K562 (cell line): ENCODE measurements around the gene FADS1. TPM values are rescaled to one million over a fixed set of nuclear protein-coding genes. Genes with fewer than 3 reads are reported as not detected.

ENCODE experiments used
- CGGBP1 ChIP-seq: fragments of 250-450 bp; sonication (Bioruptor Pico); IDR thresholded peaks from 2 replicates; pipeline ENCODE4 v1.9.0; 2021; ENCODE audit warnings: mild to moderate bottlenecking
- ETS2 ChIP-seq: IDR thresholded peaks from 2 replicates; pipeline ENCODE4 v1.6.1; 2016; ENCODE audit warnings: borderline replicate concordance, missing genetic modification characterization, mild to moderate bottlenecking, moderate library complexity, missing compliant biosample characterization; ENCODE audit not compliant: poor library complexity, severe bottlenecking
- ETV5 ChIP-seq: sonication (generic); formaldehyde crosslinking; IDR thresholded peaks from 2 replicates; pipeline ENCODE4 v1.4.0; 2020; ENCODE audit warnings: low read depth, mild to moderate bottlenecking, missing genetic modification reagents
- FIP1L1 ChIP-seq: fragments of 200-400 bp; formaldehyde crosslinking; IDR thresholded peaks from 2 replicates; pipeline ENCODE4 v1.6.1; 2018; ENCODE audit warnings: mild to moderate bottlenecking, low read depth, low read length; ENCODE audit not compliant: poor library complexity, severe bottlenecking
- GABPB1 ChIP-seq: sonication (generic); formaldehyde crosslinking; IDR thresholded peaks from 2 replicates; pipeline ENCODE4 v1.8.0; 2022; ENCODE audit warnings: mild to moderate bottlenecking, missing genetic modification reagents
- HNRNPL ChIP-seq: fragments of 200-400 bp; formaldehyde crosslinking; IDR thresholded peaks from 2 replicates; pipeline ENCODE4 v1.6.1; 2017; ENCODE audit warnings: low read depth, mild to moderate bottlenecking, low read length
- HNRNPLL ChIP-seq: fragments of 200-400 bp; formaldehyde crosslinking; IDR thresholded peaks from 2 replicates; pipeline ENCODE4 v1.6.1; 2017; ENCODE audit warnings: low read length, low read depth, mild to moderate bottlenecking; ENCODE audit not compliant: poor library complexity, severe bottlenecking
- HOMEZ ChIP-seq: fragments of 250-450 bp; sonication (Bioruptor Pico); IDR thresholded peaks from 2 replicates; pipeline ENCODE4 v1.4.0; 2020; ENCODE audit warnings: mild to moderate bottlenecking, moderate library complexity
- KAT7 ChIP-seq: sonication (generic); formaldehyde crosslinking; IDR thresholded peaks from 2 replicates; pipeline ENCODE4 v1.8.0; 2022; ENCODE audit warnings: missing genetic modification reagents, mild to moderate bottlenecking, borderline replicate concordance
- PRPF4 ChIP-seq: fragments of 200-400 bp; formaldehyde crosslinking; IDR thresholded peaks from one replicate; pipeline ENCODE4 v1.6.1; 2017; ENCODE audit warnings: low read length, low read depth, mild to moderate bottlenecking; ENCODE audit not compliant: insufficient read depth, poor library complexity, severe bottlenecking
- PTTG1 ChIP-seq: fragments of 450-650 bp; IDR thresholded peaks from 2 replicates; pipeline ENCODE4 v1.6.1; 2016; ENCODE audit warnings: low read depth, mild to moderate bottlenecking, missing genetic modification characterization, missing compliant biosample characterization
- RBM25 ChIP-seq: fragments of 200-400 bp; formaldehyde crosslinking; IDR thresholded peaks from 2 replicates; pipeline ENCODE4 v1.6.1; 2018; ENCODE audit warnings: low read length, low read depth, moderate library complexity; ENCODE audit not compliant: severe bottlenecking
- RCOR1 ChIP-seq, 2 experiments: IDR thresholded peaks; 2 replicates each; pipeline ENCODE4 v1.6.1; 2012; ENCODE audit warnings: low read depth in 2 of 2, low read length in 2 of 2, borderline replicate concordance in 1 of 2, improper control_type of control experiment in 1 of 2
- SAP30 ChIP-seq: fragments of 200-600 bp; sonication (generic); IDR thresholded peaks from 2 replicates; pipeline ENCODE4 v1.6.1; 2012; ENCODE audit warnings: borderline replicate concordance, low read depth, mild to moderate bottlenecking, moderate library complexity, low read length, control low read depth, inconsistent platforms; ENCODE audit not compliant: insufficient read depth, poor library complexity, severe bottlenecking
- SOX6 ChIP-seq: fragments of 450-650 bp; IDR thresholded peaks from 2 replicates; pipeline ENCODE4 v1.6.1; 2014; ENCODE audit warnings: mild to moderate bottlenecking
- TCF7 ChIP-seq: sonication (generic); IDR thresholded peaks from 2 replicates; pipeline ENCODE4 v1.6.1; 2016; ENCODE audit warnings: antibody characterized with exemption, borderline replicate concordance
- TCF7L2 ChIP-seq: fragments of 150-350 bp; IDR thresholded peaks from 2 replicates; pipeline ENCODE4 v1.6.1; 2016; ENCODE audit warnings: low read depth, mild to moderate bottlenecking, low read length, moderate library complexity
- TCFL5 ChIP-seq: fragments of 250-450 bp; sonication (Bioruptor Pico); conservative IDR thresholded peaks from 2 replicates; pipeline ENCODE4 v1.6.1; 2021; ENCODE audit warnings: mild to moderate bottlenecking, moderate library complexity, matching md5 sums
- TEAD1 ChIP-seq, 2 experiments: fragments of 450-650 bp in 1 of 2; sonication (generic) in 1 of 2; formaldehyde crosslinking; IDR thresholded peaks; 2 replicates each; pipeline versions ENCODE4 v1.4.0 to v1.8.0; 2020 to 2022; ENCODE audit warnings: mild to moderate bottlenecking in 2 of 2, missing genetic modification reagents in 1 of 2
- ZBTB49 ChIP-seq: sonication (generic); formaldehyde crosslinking; IDR thresholded peaks from 2 replicates; pipeline ENCODE4 v1.8.0; 2022; ENCODE audit warnings: missing genetic modification reagents, mild to moderate bottlenecking, borderline replicate concordance
- ZBTB7A ChIP-seq: IDR thresholded peaks from 2 replicates; pipeline ENCODE4 v1.6.1; 2011; ENCODE audit warnings: low read depth, mild to moderate bottlenecking, low read length, moderate library complexity, borderline replicate concordance; ENCODE audit not compliant: control insufficient read depth
- ZNF175 ChIP-seq: fragments of 200-800 bp; sonication (Bioruptor generic); IDR thresholded peaks from 2 replicates; pipeline ENCODE4 v1.6.1; 2016; ENCODE audit warnings: low read depth, mild to moderate bottlenecking, missing genetic modification characterization, missing compliant biosample characterization
- polyA plus RNA-seq, 8 experiments: library from polyadenylated mRNA; depleted of rRNA in 4 of 8; stranded (reverse) in 5 of 8; unstranded in 3 of 8; fragments of >200 nt; fragmentation: Nextera tagmentation in 2 of 8; fragmentation: Illumina TruSeq in 1 of 8; extraction: Ambion mirVana in 2 of 8; extraction: Trizol in 1 of 8; gene quantifications; 2 replicates each; pipeline versions ENCODE4 v1.2.1 to v1.2.3, GENCODE V29; 2011 to 2014; ENCODE audit warnings: inconsistent platforms in 1 of 8, missing spikeins in 1 of 8
- total RNA-seq, 7 experiments: library from RNA; depleted of rRNA in 6 of 7; stranded (reverse); fragments of >200 nt in 6 of 7; fragmentation: Illumina TruSeq in 2 of 7; extraction: Trizol in 2 of 7; gene quantifications; 2 replicates each; pipeline versions ENCODE4 v1.2.1 to v1.2.3, GENCODE V29; 2011 to 2021; ENCODE audit warnings: low replicate concordance in 1 of 7

Gene FADS1
- total and polyA plus RNA-seq, 9 of the 15 experiments (the other 6 are each of a cell fraction or from before 2014, with no cell fraction given) = 110 to 864 (median 364) TPM

- no peak for TF ChIP-seq ZBTB49 (CRISPR knock-in tag)
- peak; percentile 27; the same call in 1 of the 2 replicates for TF ChIP-seq TCF7
- TF ChIP-seq FIP1L1 = peak; percentile 93
- peak; percentile 97 for TF ChIP-seq ZBTB7A
- peak; percentile 25 to 89; a peak in 3 of 4 replicates for TF ChIP-seq TEAD1 (CRISPR knock-in tag; IDR thresholded peaks at IDR 0.05)
- TF ChIP-seq HNRNPL = peak; percentile 100
- peak; percentile 32 for TF ChIP-seq SAP30
- peak; percentile 71; the same call in 1 of the 2 replicates for TF ChIP-seq ZNF175 (CRISPR knock-in tag)
- peak; percentile 74; the same call in 1 of the 2 replicates for TF ChIP-seq KAT7
- no peak for TF ChIP-seq PTTG1
- peak; percentile 50; the same call in 1 of the 2 replicates for TF ChIP-seq SOX6
- TF ChIP-seq RBM25 = peak; percentile 96
- peak; percentile 72; the same call in 1 of the 2 replicates for TF ChIP-seq GABPB1 (CRISPR knock-in tag)
- peak; percentile 54 for TF ChIP-seq PRPF4
- no peak for TF ChIP-seq TCFL5
- no peak for TF ChIP-seq HOMEZ (CRISPR knock-in tag)
- no peak for TF ChIP-seq HNRNPLL
- no peak for TF ChIP-seq TCF7L2
- TF ChIP-seq ETV5 (CRISPR knock-in tag) = no peak
- TF ChIP-seq ETS2 (tag) = no peak
- TF ChIP-seq CGGBP1 = no peak
- peak in 1 of 2 experiments; percentile 86; a peak in 2 of 4 replicates for TF ChIP-seq RCOR1 (IDR thresholded peaks at IDR 0.05; ENCODE audit: borderline replicate concordance in 1 of 2, low read depth in 2 of 2, low read length in 2 of 2)
Observed at GRCh38 chr11:61816736-61817455, at the start of gene FADS1 (continued).
